Colonic mucosa (tissue), 4 donors: ENCODE results near the gene SRSF7. TPM values are rescaled to one million over a fixed set of nuclear protein-coding genes. Genes with fewer than 3 reads are reported as not detected.
A peak's percentile ranks its signal among the peaks of the same experiment; 100 is the strongest.

Experiments
- DNase-seq: peaks from one replicate; pipeline ENCODE4 v3.0.0-alpha.2; 2020
- H3K27ac ChIP-seq: fragments of 200-600 bp; one replicate; pipeline ENCODE4 v1.8.0; 2021
- H3K27me3 ChIP-seq: fragments of 200-600 bp; one replicate; pipeline ENCODE4 v1.8.0; 2021
- H3K36me3 ChIP-seq: fragments of 200-600 bp; one replicate; pipeline ENCODE4 v1.8.0; 2021
- H3K4me1 ChIP-seq: fragments of 200-600 bp; one replicate; pipeline ENCODE4 v1.8.0; 2021; ENCODE audit warnings: mild to moderate bottlenecking
- H3K4me3 ChIP-seq: fragments of 200-600 bp; one replicate; pipeline ENCODE4 v1.8.0; 2021
- H3K9ac ChIP-seq, 2 donors: one replicate each; pipeline ENCODE4 v1.7.0; 2013; ENCODE audit warnings: control low read depth in 2 of 2, low read depth in 2 of 2, low read length in 2 of 2
- H3K9me3 ChIP-seq: fragments of 200-600 bp; one replicate; pipeline ENCODE4 v1.8.0; 2021
- intact Hi-C: fragments of 100-400 bp; cut with DNase I; formaldehyde crosslinking; loops from one replicate; pipeline ENCODE4 v1.14.1; 2022
- total RNA-seq, 2 donors: library from RNA; stranded (reverse); fragmentation: NEBNext Ultra II Directional in 1 of 2; extraction: Animal tissue kit (Norgen Biotek cat#: 25700) in 1 of 2; gene quantifications; one replicate each; pipeline ENCODE4 v1.2.1, GENCODE V29; 2021
- TF ChIP-seq, protein P1 (sequence below): fragments of 200-600 bp; IDR thresholded peaks from one replicate; pipeline ENCODE4 v1.8.0; 2022; ENCODE audit warnings: antibody characterized with exemption, mild to moderate bottlenecking
- donor health status: healthy.
- donor health status: DM: no; HTN: no; CAD: no.
- donor health status: DM: no; HTN: no; CAD: no.

The SRSF7 gene
- total RNA-seq, 2 donors from 2014 or later = 119 to 157 TPM

DNA sequence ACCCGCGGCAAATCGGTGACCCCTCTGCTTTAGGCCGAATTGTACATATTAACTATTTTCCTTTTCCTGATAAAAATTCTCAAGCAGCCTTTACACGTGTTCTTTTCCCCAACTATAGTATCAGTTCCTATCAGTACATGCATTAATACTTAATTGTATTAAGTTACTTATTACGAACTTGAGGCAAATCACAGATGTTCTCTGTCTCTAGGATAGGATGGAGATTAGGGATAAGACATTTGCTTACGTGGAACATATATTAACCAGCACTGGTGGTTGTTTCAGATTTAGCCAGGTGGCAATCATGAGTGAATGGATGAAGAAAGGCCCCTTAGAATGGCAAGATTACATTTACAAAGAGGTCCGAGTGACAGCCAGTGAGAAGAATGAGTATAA lies 27.5 kb upstream of the SRSF7 start:
- no peak for DNase-seq
- peak overlapping the region; percentile 32 to 63 for H3K9ac ChIP-seq
- no peaks in the 10 kb centered on the region for H3K36me3 ChIP-seq
- no peak overlapping the region for H3K27ac ChIP-seq
- intact Hi-C loops = no loop called here
- peak overlapping the region; percentile 78 for H3K4me3 ChIP-seq
- TF ChIP-seq, protein P1, sequence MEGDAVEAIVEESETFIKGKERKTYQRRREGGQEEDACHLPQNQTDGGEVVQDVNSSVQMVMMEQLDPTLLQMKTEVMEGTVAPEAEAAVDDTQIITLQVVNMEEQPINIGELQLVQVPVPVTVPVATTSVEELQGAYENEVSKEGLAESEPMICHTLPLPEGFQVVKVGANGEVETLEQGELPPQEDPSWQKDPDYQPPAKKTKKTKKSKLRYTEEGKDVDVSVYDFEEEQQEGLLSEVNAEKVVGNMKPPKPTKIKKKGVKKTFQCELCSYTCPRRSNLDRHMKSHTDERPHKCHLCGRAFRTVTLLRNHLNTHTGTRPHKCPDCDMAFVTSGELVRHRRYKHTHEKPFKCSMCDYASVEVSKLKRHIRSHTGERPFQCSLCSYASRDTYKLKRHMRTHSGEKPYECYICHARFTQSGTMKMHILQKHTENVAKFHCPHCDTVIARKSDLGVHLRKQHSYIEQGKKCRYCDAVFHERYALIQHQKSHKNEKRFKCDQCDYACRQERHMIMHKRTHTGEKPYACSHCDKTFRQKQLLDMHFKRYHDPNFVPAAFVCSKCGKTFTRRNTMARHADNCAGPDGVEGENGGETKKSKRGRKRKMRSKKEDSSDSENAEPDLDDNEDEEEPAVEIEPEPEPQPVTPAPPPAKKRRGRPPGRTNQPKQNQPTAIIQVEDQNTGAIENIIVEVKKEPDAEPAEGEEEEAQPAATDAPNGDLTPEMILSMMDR = no peak
- peaks cover 5% of the 10 kb centered on the region for H3K27me3 ChIP-seq
- no peaks in the 10 kb centered on the region for H3K4me1 ChIP-seq
- H3K9me3 ChIP-seq = no peaks in the 10 kb centered on the region

DNA sequence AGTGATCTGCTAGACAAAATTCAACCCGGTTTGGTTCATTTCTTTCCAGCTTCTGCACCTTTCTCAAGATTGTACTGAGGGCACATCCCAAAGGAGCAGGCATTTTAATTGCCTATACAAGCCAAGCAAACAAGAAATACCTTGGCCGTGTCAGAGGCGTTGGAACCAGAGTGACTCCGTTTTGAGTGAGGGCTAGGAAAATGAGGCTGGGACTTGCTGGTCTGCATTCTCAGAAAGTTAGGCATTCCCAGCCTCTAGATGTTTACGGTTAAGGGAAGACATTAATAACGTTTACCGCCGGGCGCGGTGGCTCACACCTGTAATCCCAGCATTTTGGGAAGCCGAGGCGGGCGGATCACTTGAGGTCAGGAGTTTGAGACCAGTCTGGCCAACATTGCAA lies 25.4 kb upstream of the SRSF7 start:
- Histone ChIP-seq H3K4me3 (no peak overlapping the region), H3K4me1 (no peaks in the 10 kb centered on the region), H3K9ac (no peak overlapping the region), H3K27me3 (peaks cover 5% of the 10 kb centered on the region), H3K36me3 (no peaks in the 10 kb centered on the region), H3K9me3 (no peaks in the 10 kb centered on the region), H3K27ac (no peak overlapping the region)
- no peak for DNase-seq
- intact Hi-C loops = no loop called here
- TF ChIP-seq, protein P1 = no peak

DNA sequence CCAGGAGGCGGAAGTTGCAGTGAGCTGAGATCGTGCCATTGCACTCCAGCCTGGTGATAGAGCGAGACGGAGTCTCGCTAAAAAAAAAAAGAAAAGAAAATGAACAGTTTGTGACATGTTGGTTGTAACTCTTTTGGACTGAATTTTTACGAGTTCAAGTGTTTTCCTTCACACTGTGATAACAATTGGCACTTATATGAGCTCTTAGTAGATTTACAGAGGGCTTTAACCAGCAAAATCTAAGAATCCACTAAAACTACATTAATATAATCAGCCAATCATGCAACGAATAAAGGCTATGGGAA lies 24.7 kb upstream of the SRSF7 start:
- no peak overlapping the region for H3K4me3 ChIP-seq
- intact Hi-C loops = no loop called here
- peaks cover 5% of the 10 kb centered on the region for H3K27me3 ChIP-seq
- H3K9ac ChIP-seq = no peak overlapping the region
- no peak for DNase-seq
- H3K36me3 ChIP-seq = no peaks in the 10 kb centered on the region
- TF ChIP-seq, protein P1 = no peak
- H3K4me1 ChIP-seq = no peaks in the 10 kb centered on the region
- H3K9me3 ChIP-seq = no peaks in the 10 kb centered on the region
- no peak overlapping the region for H3K27ac ChIP-seq

DNA sequence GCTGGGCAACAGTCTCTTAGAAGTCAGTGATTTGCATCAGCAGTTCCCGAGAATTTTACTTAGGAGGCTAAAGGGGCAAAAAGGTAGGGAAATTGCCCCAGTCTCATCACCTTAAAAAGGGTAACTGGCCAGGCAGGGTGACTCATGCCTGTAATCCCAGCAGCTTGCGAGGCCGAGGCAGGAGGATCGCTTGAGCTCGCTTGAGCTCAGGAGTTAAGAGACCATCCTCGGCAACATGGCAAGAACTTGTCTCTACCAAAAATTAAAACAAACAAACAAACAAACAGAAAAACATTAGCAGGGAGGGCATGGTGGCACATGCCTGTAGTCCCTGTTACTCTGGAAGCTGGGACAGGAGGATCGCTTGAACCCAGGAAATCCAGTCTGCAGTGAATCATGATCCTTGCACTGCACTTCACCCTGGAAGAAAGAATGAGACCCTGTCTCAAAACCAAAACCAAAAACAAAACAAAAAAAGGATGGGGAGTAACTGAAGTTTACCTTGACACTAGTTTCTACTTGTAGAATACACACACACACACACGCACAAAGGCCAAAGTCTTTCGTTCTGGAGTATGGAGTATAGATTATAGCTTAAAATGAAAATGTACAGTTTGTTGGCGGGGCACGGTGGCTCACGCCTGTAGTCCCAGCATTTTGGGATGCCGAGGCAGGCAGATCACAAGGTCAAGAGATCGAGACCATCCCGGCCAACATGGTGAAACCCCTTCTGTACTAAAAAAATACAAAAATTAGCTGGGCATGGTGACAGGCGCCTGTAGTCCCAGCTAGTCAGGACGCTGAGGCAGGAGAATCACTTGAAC lies 24.1 kb upstream of the SRSF7 start:
- no peaks in the 10 kb centered on the region for H3K36me3 ChIP-seq
- no peak overlapping the region for H3K27ac ChIP-seq
- peaks cover 5% of the 10 kb centered on the region for H3K27me3 ChIP-seq
- no peak overlapping the region for H3K4me3 ChIP-seq
- H3K9ac ChIP-seq = no peak overlapping the region
- H3K4me1 ChIP-seq = no peaks in the 10 kb centered on the region
- DNase-seq = no peak
- TF ChIP-seq, protein P1 = no peak
- intact Hi-C loops = no loop called here
- no peaks in the 10 kb centered on the region for H3K9me3 ChIP-seq

DNA sequence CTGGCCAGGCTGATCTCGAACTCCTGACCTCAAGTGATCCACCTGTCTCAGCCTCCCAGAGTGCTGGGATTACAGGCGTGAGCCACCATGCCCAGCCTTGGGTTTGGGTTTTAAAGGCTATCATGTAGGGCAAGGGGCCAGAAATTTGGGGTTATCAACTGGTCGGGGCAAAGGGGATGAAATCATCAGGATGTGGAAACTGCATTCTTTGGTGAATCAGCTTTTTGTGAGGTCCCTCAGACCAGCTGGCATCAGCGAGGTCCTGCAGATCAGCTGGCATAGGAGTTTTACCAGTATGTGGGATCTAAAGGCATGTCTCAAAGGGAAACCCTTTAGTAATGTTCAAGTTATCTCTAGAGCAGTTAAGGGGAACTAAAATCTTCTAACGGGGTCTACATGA lies 20.5 kb upstream of the SRSF7 start:
- no peaks in the 10 kb centered on the region for H3K4me1 ChIP-seq
- DNase-seq = no peak
- no peak overlapping the region for H3K4me3 ChIP-seq
- TF ChIP-seq, protein P1 = no peak
- H3K27ac ChIP-seq = no peak overlapping the region
- no peak overlapping the region for H3K9ac ChIP-seq
- intact Hi-C loops = no loop called here
- H3K36me3 ChIP-seq = no peaks in the 10 kb centered on the region
- peaks cover 5% of the 10 kb centered on the region for H3K27me3 ChIP-seq
- H3K9me3 ChIP-seq = no peaks in the 10 kb centered on the region
